KMS-11 (cell line): ENCODE results near the gene RALGAPA2.

Experiments used
- H2AFZ ChIP-seq: fragments of 200-600 bp; sonication (generic); 2 replicates; pipeline ENCODE4 v1.6.1; 2016; ENCODE audit warnings: antibody characterized with exemption, mixed run types, low read depth
- H3K27ac ChIP-seq: fragments of 200-600 bp; sonication (generic); 2 replicates; pipeline ENCODE4 v1.6.1; 2016; ENCODE audit warnings: mild to moderate bottlenecking, mixed run types
- H3K27me3 ChIP-seq: fragments of 200-600 bp; sonication (generic); 2 replicates; pipeline ENCODE4 v1.6.1; 2017; ENCODE audit warnings: mild to moderate bottlenecking, low read depth, mixed run types, moderate library complexity; ENCODE audit not compliant: insufficient read depth
- H3K36me3 ChIP-seq: fragments of 200-600 bp; sonication (generic); 2 replicates; pipeline ENCODE4 v1.6.1; 2017; ENCODE audit warnings: mild to moderate bottlenecking, mixed run types; ENCODE audit not compliant: insufficient read depth
- H3K4me1 ChIP-seq: fragments of 200-600 bp; sonication (generic); 2 replicates; pipeline ENCODE4 v1.6.1; 2016; ENCODE audit warnings: mild to moderate bottlenecking, low read depth, mixed run types; ENCODE audit not compliant: poor library complexity, severe bottlenecking
- H3K4me2 ChIP-seq: fragments of 200-600 bp; sonication (generic); 2 replicates; pipeline ENCODE4 v1.7.0; 2016; ENCODE audit warnings: mild to moderate bottlenecking, mixed run types
- H3K4me3 ChIP-seq: fragments of 200-600 bp; sonication (generic); IDR thresholded peaks from 2 replicates; pipeline ENCODE4 v1.6.1; 2017; ENCODE audit warnings: low read depth, low read length, mixed read lengths; ENCODE audit not compliant: insufficient read depth
- H3K79me2 ChIP-seq: fragments of 200-600 bp; sonication (generic); 2 replicates; pipeline ENCODE4 v1.6.1; 2016; ENCODE audit warnings: low read depth, mixed run types; ENCODE audit not compliant: insufficient read depth
- H3K9ac ChIP-seq: fragments of 200-600 bp; sonication (generic); 2 replicates; pipeline ENCODE4 v1.6.1; 2016; ENCODE audit warnings: mild to moderate bottlenecking, mixed run types
- H4K20me1 ChIP-seq: fragments of 200-600 bp; sonication (generic); 2 replicates; pipeline ENCODE4 v1.6.1; 2016; ENCODE audit warnings: mild to moderate bottlenecking, mixed run types; ENCODE audit not compliant: insufficient read depth
- CTCF ChIP-seq: fragments of 200-600 bp; sonication (generic); conservative IDR thresholded peaks from 2 replicates; pipeline ENCODE4 v1.6.1; 2017; ENCODE audit warnings: low read depth, mild to moderate bottlenecking, antibody characterized with exemption, low read length, moderate library complexity, mixed read lengths

Gene RALGAPA2

GRCh38 chr20:20398123-20398522 lies 314.3 kb downstream of the RALGAPA2 start:
- Histone ChIP-seq H3K4me3 (no peak overlapping the region), H2AFZ (no peak overlapping the region), H3K79me2 (no peaks in the 10 kb centered on the region), H3K27ac (no peak overlapping the region), H3K36me3 (no peaks in the 10 kb centered on the region), H3K4me1 (no peaks in the 10 kb centered on the region), H3K27me3 (no peaks in the 10 kb centered on the region), H3K4me2 (no peak overlapping the region), H3K9ac (no peak overlapping the region), H4K20me1 (no peaks in the 10 kb centered on the region)
- no peak for TF ChIP-seq CTCF

- Histone ChIP-seq H3K27me3 (no peaks in the 10 kb centered on the region), H2AFZ (no peak overlapping the region), H3K9ac (no peak overlapping the region), H3K27ac (no peak overlapping the region), H4K20me1 (no peaks in the 10 kb centered on the region), H3K4me3 (no peak overlapping the region), H3K4me2 (no peak overlapping the region), H3K79me2 (no peaks in the 10 kb centered on the region), H3K36me3 (no peaks in the 10 kb centered on the region), H3K4me1 (no peaks in the 10 kb centered on the region)
- no peak for TF ChIP-seq CTCF
These were observed 315.6 kb downstream of the RALGAPA2 start for GRCh38 chr20:20396794-20397193.

- Histone ChIP-seq H3K4me3 (no peak overlapping the region), H4K20me1 (no peaks in the 10 kb centered on the region), H3K4me1 (no peaks in the 10 kb centered on the region), H2AFZ (no peak overlapping the region), H3K27ac (no peak overlapping the region), H3K9ac (no peak overlapping the region), H3K4me2 (no peak overlapping the region), H3K27me3 (no peaks in the 10 kb centered on the region), H3K79me2 (no peaks in the 10 kb centered on the region), H3K36me3 (no peaks in the 10 kb centered on the region)
- no peak for TF ChIP-seq CTCF
These were observed 316.4 kb downstream of the RALGAPA2 start for GRCh38 chr20:20395903-20396568.

GRCh38 chr20:20395087-20395486 lies 317.4 kb downstream of the RALGAPA2 start:
- Histone ChIP-seq H3K79me2 (no peaks in the 10 kb centered on the region), H3K27ac (no peak overlapping the region), H3K27me3 (no peaks in the 10 kb centered on the region), H3K36me3 (no peaks in the 10 kb centered on the region), H2AFZ (no peak overlapping the region), H3K9ac (no peak overlapping the region), H3K4me3 (no peak overlapping the region), H4K20me1 (no peaks in the 10 kb centered on the region), H3K4me2 (no peak overlapping the region), H3K4me1 (no peaks in the 10 kb centered on the region)
- no peak for TF ChIP-seq CTCF
